ENCODE results near the gene SYMPK.
A peak's percentile ranks its signal among the peaks of the same experiment; 100 is the strongest.

SYMPK gene

GRCh38 chr19:45866400-45867176, 3.6 kb upstream of the SYMPK start:
- DNase-seq: no peak

GRCh38 chr19:45865269-45865948, 2.5 kb upstream of the SYMPK start:
- no peak for DNase-seq

- no peak for DNase-seq
Measured at GRCh38 chr19:45864629-45865082, 1.7 kb upstream of the SYMPK start.

- peak; percentile 28 to 59 for DNase-seq
Measured at GRCh38 chr19:45863840-45864628, 1.1 kb upstream of the SYMPK start, which contains the start of gene FOXA3. Gene FOXA3 (plus strand): TSS chr19:45864326. CDS start chr19:45864457, 131 bp downstream.

GRCh38 chr19:45863335-45863839, 440 bp upstream of the SYMPK start:
- DNase-seq: no peak

- no peak for DNase-seq
Measured at GRCh38 chr19:45862271-45862563, 730 bp downstream of the SYMPK start.

GRCh38 chr19:45860359-45861259, 2.3 kb downstream of the SYMPK start:
- DNase-seq: no peak

GRCh38 chr19:45854167-45854778, 8.7 kb downstream of the SYMPK start:
- no peak for DNase-seq

- DNase-seq: no peak
Measured at GRCh38 chr19:45852983-45853382, 10.0 kb downstream of the SYMPK start.

GRCh38 chr19:45852145-45852750, 10.7 kb downstream of the SYMPK start:
- DNase-seq: no peak

- DNase-seq: no peak
Measured at GRCh38 chr19:45848922-45849321, 14.0 kb downstream of the SYMPK start.

GRCh38 chr19:45847663-45848062, 15.3 kb downstream of the SYMPK start:
- no peak for DNase-seq

- DNase-seq: no peak
Measured at GRCh38 chr19:45842198-45842597, 20.7 kb downstream of the SYMPK start.

- no peak for DNase-seq
Measured at GRCh38 chr19:45834970-45835369, 28.0 kb downstream of the SYMPK start.

GRCh38 chr19:45828945-45829344, 34.0 kb downstream of the SYMPK start:
- DNase-seq: no peak

GRCh38 chr19:45828523-45828922, 34.4 kb downstream of the SYMPK start:
- no peak for DNase-seq

GRCh38 chr19:45827459-45828093, 35.4 kb downstream of the SYMPK start:
- no peak for DNase-seq

GRCh38 chr19:45826934-45827333, 36.0 kb downstream of the SYMPK start:
- DNase-seq: no peak

- DNase-seq: no peak
Measured at GRCh38 chr19:45825917-45826893, 36.7 kb downstream of the SYMPK start.

GRCh38 chr19:45825263-45825605, 37.7 kb downstream of the SYMPK start:
- no peak for DNase-seq

Measured in NCI-H2081 (cell line).